Measurements from ENCODE around the gene BCL3. TPM values are rescaled to one million over a fixed set of nuclear protein-coding genes. Genes with fewer than 3 reads are reported as not detected.

The BCL3 gene
- total and polyA plus RNA-seq, 2 of the 13 experiments (the other 11 are each of a cell fraction or from before 2014, with no cell fraction given), result 2.3 to 4.0 TPM

- TF ChIP-seq ZNF652 (CRISPR knock-in tag; IDR thresholded peaks at IDR 0.05; ENCODE audit: borderline replicate concordance, low read depth), result no peak
- TF ChIP-seq ZNF841 (CRISPR knock-in tag; IDR thresholded peaks at IDR 0.05; ENCODE audit: borderline replicate concordance), result no peak
- TF ChIP-seq GMEB2 (CRISPR knock-in tag; IDR thresholded peaks at IDR 0.05; ENCODE audit: low read depth), result no peak
- 0 out of 2 replicates have a peak, but pooled peaks have one; percentile 49 for TF ChIP-seq ZNF891 (CRISPR knock-in tag; IDR thresholded peaks at IDR 0.05)
- TF ChIP-seq RORA (CRISPR knock-in tag; IDR thresholded peaks at IDR 0.05), result no peak
These were observed 1.4 kb upstream of the BCL3 start (continued) for GRCh38 chr19:44746946-44747738.

- intact Hi-C loops (cut with micrococcal nuclease; ENCODE audit: unreplicated experiment), result no loop called here
- TF ChIP-seq U2AF2 (IDR thresholded peaks at IDR 0.05; ENCODE audit: low read depth, low read length) (no peak), ZNF382 (CRISPR knock-in tag; IDR thresholded peaks at IDR 0.05; ENCODE audit: borderline replicate concordance) (no peak), FOXA3 (CRISPR knock-in tag; IDR thresholded peaks at IDR 0.05) (no peak), HNRNPUL1 (IDR thresholded peaks at IDR 0.05; ENCODE audit: low read depth, low read length) (no peak), NBN (conservative IDR thresholded peaks at IDR 0.05) (no peak), HNRNPK (IDR thresholded peaks at IDR 0.05; ENCODE audit: low read depth, low read length, poor library complexity, severe bottlenecking) (no peak), PHF8 (CRISPR knock-in tag; IDR thresholded peaks at IDR 0.05) (0 out of 2 replicates have a peak, but pooled peaks have one; percentile 11), MYC (CRISPR knock-in tag; IDR thresholded peaks at IDR 0.05; ENCODE audit: borderline replicate concordance) (0 out of 2 replicates have a peak, but pooled peaks have one; percentile 27), KDM1A (CRISPR knock-in tag; IDR thresholded peaks at IDR 0.05) (0 out of 2 replicates have a peak, but pooled peaks have one; percentile 21), ZSCAN31 (CRISPR knock-in tag; IDR thresholded peaks at IDR 0.05; ENCODE audit: low read depth) (0 out of 2 replicates have a peak, but pooled peaks have one; percentile 20), MTF2 (CRISPR knock-in tag; IDR thresholded peaks at IDR 0.05; ENCODE audit: borderline replicate concordance) (no peak), THYN1 (CRISPR knock-in tag; IDR thresholded peaks at IDR 0.05; ENCODE audit: borderline replicate concordance, low read depth) (no peak), ZNF276 (CRISPR knock-in tag; IDR thresholded peaks at IDR 0.05; ENCODE audit: low read depth) (no peak), HOXA3 (CRISPR knock-in tag; IDR thresholded peaks at IDR 0.05) (no peak)
These were observed 626 bp upstream of the BCL3 start for GRCh38 chr19:44747739-44748425.

More at GRCh38 chr19:44747739-44748425, 626 bp upstream of the BCL3 start:
- in situ Hi-C loops (cut with HindIII; ENCODE audit: extremely low pct_ligation_motif_present, low pct_unique_long_range_greater_than_20kb), result no loop called here
- Histone ChIP-seq H3K79me2 (ENCODE audit: insufficient read depth, low read length) (peaks cover 16% of the 10 kb centered on the region), H3K4me3 (replicated peaks in 1 of 3; ENCODE audit: insufficient read depth in 1 of 3, low read depth in 2 of 3, low read length in 3 of 3) (peak overlapping the region; percentile 71 to 97 (median 79)), H3K4me2 (ENCODE audit: low read depth, low read length) (peak overlapping the region; percentile 87), H3K27ac (ENCODE audit: extremely low read length, insufficient read depth, low read length) (peak overlapping the region; percentile 95), H4K20me1 (ENCODE audit: insufficient read depth, low read length) (no peaks in the 10 kb centered on the region), H3K9me3 (ENCODE audit: low read length) (no peaks in the 10 kb centered on the region), H3K4me1 (ENCODE audit: insufficient read depth, low read length) (peaks cover 82% of the 10 kb centered on the region), H2AFZ (ENCODE audit: low read length) (peak overlapping the region; percentile 50), H3K9ac (ENCODE audit: insufficient read depth, low read depth, low read length) (peak overlapping the region; percentile 89), H3K36me3 (replicated peaks in 1 of 2; ENCODE audit: control insufficient read depth in 1 of 2, insufficient read depth in 2 of 2, low read length in 2 of 2) (peaks cover 1 to 3% of the 10 kb centered on the region in 2 experiments; a peak in 3 of 5 replicates), H3K27me3 (ENCODE audit: control insufficient read depth in 1 of 2, insufficient read depth in 2 of 2, low read length in 2 of 2) (no peaks in the 10 kb centered on the region; a peak in 1 of 5 replicates)
- POLR2A ChIA-PET, result interaction anchor here (1.0 kb wide), 1 partner anchor 30 kb away, joined by 5 read pairs; no protein-coding TSS in a partner anchor
- CTCF ChIA-PET (ENCODE audit: low intra/inter-chr PET ratio, low total read pairs), result no interaction called here
- no TSS peak for BruUV-seq (replicated peaks)
- FAIRE-seq (peak; percentile 8), DNase-seq (ENCODE audit: low spot score) (peak; percentile 50), ATAC-seq (peak; percentile 15)
- WGBS (ENCODE audit: low lambda C conversion rate), result under 1% methylated on average over 26 of the region's 26 CpGs
